DOHH2 (cell line): Measurements from ENCODE around the gene NYAP2.

ENCODE experiments used
- H3F3A ChIP-seq: fragments of 200-600 bp; sonication (generic), shearing (Covaris generic); 2 replicates; pipeline ENCODE4 v1.6.0; 2016; ENCODE audit warnings: antibody characterized with exemption, mild to moderate bottlenecking; ENCODE audit not compliant: control insufficient read depth, insufficient read depth
- H3K27ac ChIP-seq: fragments of 200-600 bp; sonication (generic); 2 replicates; pipeline ENCODE4 v1.5.1; 2014; ENCODE audit warnings: low read depth, mild to moderate bottlenecking, low read length, moderate library complexity
- H3K27me3 ChIP-seq: fragments of 200-600 bp; sonication (generic); 2 replicates; pipeline ENCODE4 v1.6.1; 2014; ENCODE audit warnings: mild to moderate bottlenecking, low read length, mixed read lengths; ENCODE audit not compliant: control insufficient read depth
- H3K36me3 ChIP-seq: fragments of 200-600 bp; sonication (generic); 2 replicates; pipeline ENCODE4 v1.6.1; 2014; ENCODE audit warnings: mild to moderate bottlenecking, low read length, moderate library complexity, mixed read lengths; ENCODE audit not compliant: control insufficient read depth
- H3K4me1 ChIP-seq: fragments of 200-600 bp; sonication (generic); 2 replicates; pipeline ENCODE4 v1.6.1; 2014; ENCODE audit warnings: mild to moderate bottlenecking, low read length, mixed read lengths; ENCODE audit not compliant: control insufficient read depth
- H3K4me2 ChIP-seq: fragments of 200-600 bp; sonication (generic); 2 replicates; pipeline ENCODE4 v1.6.0; 2014; ENCODE audit warnings: mild to moderate bottlenecking, low read length, moderate library complexity
- H3K4me3 ChIP-seq: fragments of 200-600 bp; sonication (generic); 2 replicates; pipeline ENCODE4 v1.5.1; 2014; ENCODE audit warnings: mild to moderate bottlenecking, low read length, mixed read lengths
- H3K79me2 ChIP-seq: fragments of 200-600 bp; sonication (generic); 2 replicates; pipeline ENCODE4 v1.6.1; 2014; ENCODE audit warnings: mild to moderate bottlenecking, low read length, mixed read lengths; ENCODE audit not compliant: control insufficient read depth
- H3K9me2 ChIP-seq: fragments of 200-600 bp; sonication (generic); replicated peaks from 2 replicates; pipeline ENCODE4 v1.6.1; 2014; ENCODE audit warnings: mild to moderate bottlenecking, low read length, mixed read lengths; ENCODE audit not compliant: control insufficient read depth
- H3K9me3 ChIP-seq: fragments of 200-600 bp; sonication (generic); 2 replicates; pipeline ENCODE4 v1.6.1; 2014; ENCODE audit warnings: antibody characterized with exemption, low read length, mixed read lengths; ENCODE audit not compliant: control insufficient read depth, insufficient read depth
- H4K20me1 ChIP-seq: fragments of 200-600 bp; sonication (generic); 2 replicates; pipeline ENCODE4 v1.6.0; 2014; ENCODE audit warnings: low read depth, mild to moderate bottlenecking, antibody characterized with exemption, low read length, moderate library complexity; ENCODE audit not compliant: control insufficient read depth, insufficient read depth
- EZH2phosphoT487 ChIP-seq: fragments of 200-600 bp; sonication (generic); IDR thresholded peaks from 2 replicates; pipeline ENCODE4 v1.6.1; 2017; ENCODE audit warnings: borderline replicate concordance, mild to moderate bottlenecking, antibody characterized with exemption, low read length, moderate library complexity, mixed read lengths
- TF ChIP-seq, protein P1 (sequence below): fragments of 200-600 bp; sonication (generic); IDR thresholded peaks from one replicate; pipeline ENCODE4 v1.5.1; 2014; ENCODE audit warnings: antibody characterized with exemption, mild to moderate bottlenecking, low read depth, low read length; ENCODE audit not compliant: poor library complexity, severe bottlenecking

The NYAP2 gene

DNA sequence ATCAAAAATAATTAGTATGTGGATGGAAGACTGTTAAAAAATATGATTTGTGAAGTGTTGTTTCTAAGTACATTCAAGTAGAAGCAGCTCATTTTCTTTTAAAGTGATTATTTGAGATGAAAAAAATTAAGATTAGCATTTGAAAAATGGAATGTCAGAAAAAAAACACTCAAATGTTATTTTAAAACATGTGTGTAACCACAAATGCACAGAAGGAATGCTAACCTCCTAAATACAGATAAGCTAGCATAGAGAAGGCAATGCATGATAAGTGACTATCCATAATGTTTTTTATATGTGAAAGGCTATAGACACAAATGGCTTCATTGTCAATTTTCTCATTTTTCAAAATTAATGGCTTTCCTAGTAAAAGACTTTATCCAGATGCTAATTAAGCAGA lies 198.9 kb downstream of the NYAP2 start:
- no peak overlapping the region for H3K4me3 ChIP-seq
- no peak for TF ChIP-seq EZH2phosphoT487
- no peaks in the 10 kb centered on the region for H4K20me1 ChIP-seq
- H3K4me2 ChIP-seq = no peak overlapping the region
- H3K36me3 ChIP-seq = no peaks in the 10 kb centered on the region
- no peaks in the 10 kb centered on the region for H3K4me1 ChIP-seq
- no peaks in the 10 kb centered on the region for H3K79me2 ChIP-seq
- no peaks in the 10 kb centered on the region for H3K9me3 ChIP-seq
- H3K27ac ChIP-seq = no peak overlapping the region
- H3F3A ChIP-seq = no peaks in the 10 kb centered on the region
- no peaks in the 10 kb centered on the region for H3K27me3 ChIP-seq
- H3K9me2 ChIP-seq = no peaks in the 10 kb centered on the region

DNA sequence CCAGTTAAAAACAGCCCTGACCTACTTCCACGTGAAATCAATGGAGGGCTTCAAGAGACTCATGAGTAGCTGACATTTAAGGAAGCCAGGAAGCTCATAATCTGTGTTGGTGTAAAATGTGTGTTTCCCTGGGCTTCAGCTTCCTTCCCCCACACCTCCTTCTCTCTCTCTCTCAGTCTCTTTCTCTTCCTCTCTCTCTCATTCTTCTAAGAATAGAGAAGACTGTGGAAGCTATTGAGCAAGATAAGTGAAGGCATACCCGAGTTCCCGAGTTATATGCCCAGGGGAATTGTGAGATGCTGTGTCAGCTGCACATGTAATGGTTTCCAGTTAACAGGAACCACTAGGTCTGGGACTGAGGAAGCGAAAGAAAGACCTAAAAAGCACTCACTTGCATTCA lies 199.4 kb downstream of the NYAP2 start:
- no peaks in the 10 kb centered on the region for H3K79me2 ChIP-seq
- H3K4me2 ChIP-seq = no peak overlapping the region
- H3K9me2 ChIP-seq = no peaks in the 10 kb centered on the region
- H3F3A ChIP-seq = no peaks in the 10 kb centered on the region
- no peaks in the 10 kb centered on the region for H3K4me1 ChIP-seq
- no peak overlapping the region for H3K4me3 ChIP-seq
- no peaks in the 10 kb centered on the region for H3K27me3 ChIP-seq
- no peaks in the 10 kb centered on the region for H3K36me3 ChIP-seq
- H4K20me1 ChIP-seq = no peaks in the 10 kb centered on the region
- no peaks in the 10 kb centered on the region for H3K9me3 ChIP-seq
- H3K27ac ChIP-seq = no peak overlapping the region
- TF ChIP-seq EZH2phosphoT487 = no peak
- TF ChIP-seq, protein P1, sequence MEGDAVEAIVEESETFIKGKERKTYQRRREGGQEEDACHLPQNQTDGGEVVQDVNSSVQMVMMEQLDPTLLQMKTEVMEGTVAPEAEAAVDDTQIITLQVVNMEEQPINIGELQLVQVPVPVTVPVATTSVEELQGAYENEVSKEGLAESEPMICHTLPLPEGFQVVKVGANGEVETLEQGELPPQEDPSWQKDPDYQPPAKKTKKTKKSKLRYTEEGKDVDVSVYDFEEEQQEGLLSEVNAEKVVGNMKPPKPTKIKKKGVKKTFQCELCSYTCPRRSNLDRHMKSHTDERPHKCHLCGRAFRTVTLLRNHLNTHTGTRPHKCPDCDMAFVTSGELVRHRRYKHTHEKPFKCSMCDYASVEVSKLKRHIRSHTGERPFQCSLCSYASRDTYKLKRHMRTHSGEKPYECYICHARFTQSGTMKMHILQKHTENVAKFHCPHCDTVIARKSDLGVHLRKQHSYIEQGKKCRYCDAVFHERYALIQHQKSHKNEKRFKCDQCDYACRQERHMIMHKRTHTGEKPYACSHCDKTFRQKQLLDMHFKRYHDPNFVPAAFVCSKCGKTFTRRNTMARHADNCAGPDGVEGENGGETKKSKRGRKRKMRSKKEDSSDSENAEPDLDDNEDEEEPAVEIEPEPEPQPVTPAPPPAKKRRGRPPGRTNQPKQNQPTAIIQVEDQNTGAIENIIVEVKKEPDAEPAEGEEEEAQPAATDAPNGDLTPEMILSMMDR = no peak

DNA sequence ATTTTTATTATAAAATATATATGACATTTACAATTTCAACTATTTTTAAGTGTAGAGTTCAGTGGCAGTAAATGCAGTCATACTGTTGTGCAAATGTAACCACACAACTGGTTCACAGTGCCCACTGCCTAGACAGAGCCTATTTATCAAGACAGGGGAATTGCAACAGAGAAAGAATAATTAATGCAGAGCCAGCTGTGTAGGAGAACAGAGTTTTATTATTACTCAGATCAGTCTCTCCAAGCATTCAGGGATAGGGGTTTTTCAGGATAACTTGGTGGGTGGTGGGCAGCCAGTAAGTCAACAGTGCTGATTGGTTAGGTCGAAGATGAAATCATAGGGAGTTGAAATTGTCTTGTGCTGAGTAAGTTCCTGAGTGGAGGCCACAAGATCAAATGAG lies 200.3 kb downstream of the NYAP2 start:
- H3F3A ChIP-seq = no peaks in the 10 kb centered on the region
- no peak for TF ChIP-seq EZH2phosphoT487
- TF ChIP-seq, protein P1 = no peak
- no peaks in the 10 kb centered on the region for H4K20me1 ChIP-seq
- no peaks in the 10 kb centered on the region for H3K9me2 ChIP-seq
- H3K27me3 ChIP-seq = no peaks in the 10 kb centered on the region
- H3K4me3 ChIP-seq = no peak overlapping the region
- no peak overlapping the region for H3K4me2 ChIP-seq
- no peaks in the 10 kb centered on the region for H3K36me3 ChIP-seq
- H3K79me2 ChIP-seq = no peaks in the 10 kb centered on the region
- H3K4me1 ChIP-seq = no peaks in the 10 kb centered on the region
- no peak overlapping the region for H3K27ac ChIP-seq
- H3K9me3 ChIP-seq = no peaks in the 10 kb centered on the region

DNA sequence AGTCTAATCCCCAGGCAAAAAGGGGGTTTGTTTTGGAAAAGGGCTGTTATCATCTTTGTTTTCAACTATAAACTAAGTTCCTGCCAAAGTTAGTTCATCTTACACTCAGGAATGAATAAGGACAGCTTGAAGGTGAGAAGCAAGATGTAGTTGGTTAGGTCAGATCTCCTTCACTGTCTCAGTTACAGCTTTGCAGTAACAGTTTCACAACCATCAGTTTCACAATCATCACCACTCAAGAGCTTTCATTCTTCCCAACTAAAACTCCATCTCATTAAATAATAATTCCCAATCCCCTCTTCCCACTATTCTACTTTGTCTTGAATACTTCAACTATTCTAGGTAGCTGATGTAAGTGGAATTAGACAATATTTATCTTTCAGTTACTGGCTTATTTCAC lies 200.9 kb downstream of the NYAP2 start:
- Histone ChIP-seq H3K27ac (no peak overlapping the region), H3K9me2 (no peaks in the 10 kb centered on the region), H3F3A (no peaks in the 10 kb centered on the region), H3K27me3 (no peaks in the 10 kb centered on the region), H3K4me3 (no peak overlapping the region), H3K36me3 (no peaks in the 10 kb centered on the region), H3K4me2 (no peak overlapping the region), H3K79me2 (no peaks in the 10 kb centered on the region), H3K4me1 (no peaks in the 10 kb centered on the region), H4K20me1 (no peaks in the 10 kb centered on the region), H3K9me3 (no peaks in the 10 kb centered on the region)
- TF ChIP-seq, protein P1 = no peak
- TF ChIP-seq EZH2phosphoT487 = no peak
